K562 (cell line): ENCODE measurements around the gene FAM184B. TPM values are rescaled to one million over a fixed set of nuclear protein-coding genes. Genes with fewer than 3 reads are reported as not detected.
A peak's percentile ranks its signal among the peaks of the same experiment; 100 is the strongest.

Experiments
- ATF3 ChIP-seq, 2 experiments: fragments of 450-650 bp in 1 of 2; sonication (generic) in 1 of 2; formaldehyde crosslinking in 1 of 2; IDR thresholded peaks in 1 of 2; conservative IDR thresholded peaks in 1 of 2; 2 replicates each; pipeline versions ENCODE4 v1.6.1 to v1.8.1; 2016 to 2023; ENCODE audit warnings: mild to moderate bottlenecking in 2 of 2, moderate library complexity in 2 of 2, inconsistent platforms in 1 of 2, missing genetic modification reagents in 1 of 2
- EGR1 ChIP-seq: fragments of 450-650 bp; conservative IDR thresholded peaks from 2 replicates; pipeline ENCODE4 v1.6.1; 2017; ENCODE audit warnings: mild to moderate bottlenecking
- ESRRA ChIP-seq: fragments of 450-650 bp; IDR thresholded peaks from 2 replicates; pipeline ENCODE4 v1.6.1; 2014; ENCODE audit warnings: low read depth, mild to moderate bottlenecking, moderate library complexity, borderline replicate concordance
- FOSL1 ChIP-seq: fragments of 200-800 bp; sonication (Bioruptor generic); conservative IDR thresholded peaks from 2 replicates; pipeline ENCODE4 v1.6.1; 2016; ENCODE audit warnings: missing genetic modification characterization, missing compliant biosample characterization
- FOXA1 ChIP-seq: fragments of 450-650 bp; IDR thresholded peaks from 2 replicates; pipeline ENCODE4 v1.6.1; 2016; ENCODE audit warnings: mild to moderate bottlenecking, borderline replicate concordance
- FOXM1 ChIP-seq, 2 experiments: fragments of 450-650 bp in 1 of 2; sonication (generic) in 1 of 2; formaldehyde crosslinking in 1 of 2; IDR thresholded peaks; 2 replicates each; pipeline versions ENCODE4 v1.6.1 to v1.9.0; 2017 to 2022; ENCODE audit warnings: low read depth in 2 of 2, mild to moderate bottlenecking in 2 of 2, missing genetic modification reagents in 1 of 2, moderate library complexity in 1 of 2
- HCFC1 ChIP-seq: IDR thresholded peaks from 2 replicates; pipeline ENCODE4 v1.6.1; 2012; ENCODE audit warnings: low read depth, low read length, improper control_type of control experiment
- HEY1 ChIP-seq: fragments of 250-450 bp; sonication (Bioruptor Pico); IDR thresholded peaks from 2 replicates; pipeline ENCODE4 v1.5.0; 2020; ENCODE audit warnings: mild to moderate bottlenecking, moderate library complexity, borderline replicate concordance
- MAFG ChIP-seq: fragments of 450-650 bp; conservative IDR thresholded peaks from 2 replicates; pipeline ENCODE4 v1.6.1; 2016; ENCODE audit warnings: missing genetic modification characterization, missing compliant biosample characterization
- MAFK ChIP-seq: IDR thresholded peaks from 2 replicates; pipeline ENCODE4 v1.6.1; 2011; ENCODE audit warnings: low read length, improper control_type of control experiment
- MTF1 ChIP-seq: fragments of 250-450 bp; sonication (Bioruptor Pico); IDR thresholded peaks from 2 replicates; pipeline ENCODE4 v1.9.0; 2021; ENCODE audit warnings: moderate library complexity, mild to moderate bottlenecking, inconsistent platforms, borderline replicate concordance
- PML ChIP-seq: IDR thresholded peaks from 2 replicates; pipeline ENCODE4 v1.6.1; 2012; ENCODE audit warnings: low read length, inconsistent platforms
- RBM34 ChIP-seq: fragments of 200-400 bp; formaldehyde crosslinking; IDR thresholded peaks from 2 replicates; pipeline ENCODE4 v1.6.1; 2018; ENCODE audit warnings: low read length, borderline replicate concordance; ENCODE audit not compliant: insufficient read depth
- SIN3B ChIP-seq: fragments of 450-650 bp; IDR thresholded peaks from 2 replicates; pipeline ENCODE4 v1.6.1; 2017; ENCODE audit warnings: low read depth, mild to moderate bottlenecking, moderate library complexity
- TAF1 ChIP-seq: IDR thresholded peaks from 2 replicates; pipeline ENCODE4 v1.6.1; 2011; ENCODE audit warnings: mild to moderate bottlenecking, low read length, moderate library complexity; ENCODE audit not compliant: insufficient read depth, control insufficient read depth, severe bottlenecking; ENCODE audit errors: extremely low read depth
- TCFL5 ChIP-seq: fragments of 250-450 bp; sonication (Bioruptor Pico); conservative IDR thresholded peaks from 2 replicates; pipeline ENCODE4 v1.6.1; 2021; ENCODE audit warnings: mild to moderate bottlenecking, moderate library complexity, matching md5 sums
- ZNF24 ChIP-seq: fragments of 450-650 bp; IDR thresholded peaks from 2 replicates; pipeline ENCODE4 v1.6.1; 2016
- polyA plus RNA-seq, 8 experiments: library from polyadenylated mRNA; depleted of rRNA in 4 of 8; stranded (reverse) in 5 of 8; unstranded in 3 of 8; fragments of >200 nt; fragmentation: Nextera tagmentation in 2 of 8; fragmentation: Illumina TruSeq in 1 of 8; extraction: Ambion mirVana in 2 of 8; extraction: Trizol in 1 of 8; gene quantifications; 2 replicates each; pipeline versions ENCODE4 v1.2.1 to v1.2.3, GENCODE V29; 2011 to 2014; ENCODE audit warnings: inconsistent platforms in 1 of 8, missing spikeins in 1 of 8
- total RNA-seq, 7 experiments: library from RNA; depleted of rRNA in 6 of 7; stranded (reverse); fragments of >200 nt in 6 of 7; fragmentation: Illumina TruSeq in 2 of 7; extraction: Trizol in 2 of 7; gene quantifications; 2 replicates each; pipeline versions ENCODE4 v1.2.1 to v1.2.3, GENCODE V29; 2011 to 2021; ENCODE audit warnings: low replicate concordance in 1 of 7
- TF ChIP-seq, protein P1 (sequence below): sonication (generic); formaldehyde crosslinking; IDR thresholded peaks from 2 replicates; pipeline ENCODE4 v1.5.0; 2020; ENCODE audit warnings: missing genetic modification reagents
- TF ChIP-seq, protein P2 (sequence below): sonication (generic); formaldehyde crosslinking; IDR thresholded peaks from 2 replicates; pipeline ENCODE4 v1.9.0; 2022; ENCODE audit warnings: mild to moderate bottlenecking, missing genetic modification reagents
- TF ChIP-seq, protein P3 (sequence below): sonication (generic); formaldehyde crosslinking; IDR thresholded peaks from 2 replicates; pipeline ENCODE4 v1.8.1; 2023; ENCODE audit warnings: mild to moderate bottlenecking, missing genetic modification reagents
- TF ChIP-seq, protein P4 (sequence below): IDR thresholded peaks from 3 replicates; pipeline ENCODE4 v1.6.1; 2011; ENCODE audit warnings: borderline replicate concordance, mild to moderate bottlenecking; ENCODE audit not compliant: insufficient read length, insufficient read depth

FAM184B gene
- total and polyA plus RNA-seq, 9 of the 15 experiments (the other 6 are each of a cell fraction or from before 2014, with no cell fraction given) = not detected

- TF ChIP-seq FOXM1 (IDR thresholded peaks at IDR 0.05; ENCODE audit: low read depth) = no peak
- no peak for TF ChIP-seq FOXM1 (CRISPR knock-in tag; IDR thresholded peaks at IDR 0.05; ENCODE audit: low read depth)
- peak; percentile 63; the same call in 1 of the 2 replicates for TF ChIP-seq HEY1 (CRISPR knock-in tag)
- peak; percentile 35 for TF ChIP-seq FOSL1 (tag)
- TF ChIP-seq, protein P1, sequence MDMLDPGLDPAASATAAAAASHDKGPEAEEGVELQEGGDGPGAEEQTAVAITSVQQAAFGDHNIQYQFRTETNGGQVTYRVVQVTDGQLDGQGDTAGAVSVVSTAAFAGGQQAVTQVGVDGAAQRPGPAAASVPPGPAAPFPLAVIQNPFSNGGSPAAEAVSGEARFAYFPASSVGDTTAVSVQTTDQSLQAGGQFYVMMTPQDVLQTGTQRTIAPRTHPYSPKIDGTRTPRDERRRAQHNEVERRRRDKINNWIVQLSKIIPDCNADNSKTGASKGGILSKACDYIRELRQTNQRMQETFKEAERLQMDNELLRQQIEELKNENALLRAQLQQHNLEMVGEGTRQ (CRISPR knock-in tag) = peak; percentile 98
- TF ChIP-seq MAFK = no peak
- no peak for TF ChIP-seq MTF1
- peak; percentile 81; the same call in 1 of the 2 replicates for TF ChIP-seq PML
- TF ChIP-seq SIN3B = peak; percentile 81
- TF ChIP-seq RBM34 = no peak
- TF ChIP-seq ESRRA = no peak
- TF ChIP-seq, protein P2, sequence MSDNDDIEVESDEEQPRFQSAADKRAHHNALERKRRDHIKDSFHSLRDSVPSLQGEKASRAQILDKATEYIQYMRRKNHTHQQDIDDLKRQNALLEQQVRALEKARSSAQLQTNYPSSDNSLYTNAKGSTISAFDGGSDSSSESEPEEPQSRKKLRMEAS (CRISPR knock-in tag) = peak; percentile 60
- TF ChIP-seq FOXA1 = no peak
- no peak for TF ChIP-seq MAFG (tag)
- TF ChIP-seq TCFL5 = no peak
- TF ChIP-seq HCFC1 = peak; percentile 55
- peak; percentile 97 for TF ChIP-seq TAF1
- TF ChIP-seq, protein P3, sequence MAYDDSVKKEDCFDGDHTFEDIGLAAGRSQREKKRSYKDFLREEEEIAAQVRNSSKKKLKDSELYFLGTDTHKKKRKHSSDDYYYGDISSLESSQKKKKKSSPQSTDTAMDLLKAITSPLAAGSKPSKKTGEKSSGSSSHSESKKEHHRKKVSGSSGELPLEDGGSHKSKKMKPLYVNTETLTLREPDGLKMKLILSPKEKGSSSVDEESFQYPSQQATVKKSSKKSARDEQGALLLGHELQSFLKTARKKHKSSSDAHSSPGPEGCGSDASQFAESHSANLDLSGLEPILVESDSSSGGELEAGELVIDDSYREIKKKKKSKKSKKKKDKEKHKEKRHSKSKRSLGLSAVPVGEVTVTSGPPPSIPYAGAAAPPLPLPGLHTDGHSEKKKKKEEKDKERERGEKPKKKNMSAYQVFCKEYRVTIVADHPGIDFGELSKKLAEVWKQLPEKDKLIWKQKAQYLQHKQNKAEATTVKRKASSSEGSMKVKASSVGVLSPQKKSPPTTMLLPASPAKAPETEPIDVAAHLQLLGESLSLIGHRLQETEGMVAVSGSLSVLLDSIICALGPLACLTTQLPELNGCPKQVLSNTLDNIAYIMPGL (CRISPR knock-in tag) = no peak
- TF ChIP-seq, protein P4, sequence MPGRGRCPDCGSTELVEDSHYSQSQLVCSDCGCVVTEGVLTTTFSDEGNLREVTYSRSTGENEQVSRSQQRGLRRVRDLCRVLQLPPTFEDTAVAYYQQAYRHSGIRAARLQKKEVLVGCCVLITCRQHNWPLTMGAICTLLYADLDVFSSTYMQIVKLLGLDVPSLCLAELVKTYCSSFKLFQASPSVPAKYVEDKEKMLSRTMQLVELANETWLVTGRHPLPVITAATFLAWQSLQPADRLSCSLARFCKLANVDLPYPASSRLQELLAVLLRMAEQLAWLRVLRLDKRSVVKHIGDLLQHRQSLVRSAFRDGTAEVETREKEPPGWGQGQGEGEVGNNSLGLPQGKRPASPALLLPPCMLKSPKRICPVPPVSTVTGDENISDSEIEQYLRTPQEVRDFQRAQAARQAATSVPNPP = no peak
- TF ChIP-seq ZNF24 = no peak
- peak; percentile 85 for TF ChIP-seq EGR1
- TF ChIP-seq ATF3 (IDR thresholded peaks at IDR 0.05) = peak; percentile 61
- TF ChIP-seq ATF3 (CRISPR knock-in tag; conservative IDR thresholded peaks at IDR 0.05) = no peak
These were observed 166.8 kb downstream of the FAM184B start, which contains the start of gene MED28 (continued) for GRCh38 chr4:17614416-17615299.
